GM11168 (cell line): Measurements from ENCODE around the gene INTU.
"Not testable (repeated sequence)": the region's sequence is repeated elsewhere in the genome, so short reads cannot be mapped to it uniquely, and the experiment has no call there.

Source experiments
- in situ Hi-C: fragments of 300-500 bp; cut with MboI; formaldehyde crosslinking; loops from one replicate; pipeline ENCODE4 v1.12.0; 2022; ENCODE audit warnings: low sequenced_read_pairs; ENCODE audit not compliant: unreplicated experiment

INTU gene

DNA sequence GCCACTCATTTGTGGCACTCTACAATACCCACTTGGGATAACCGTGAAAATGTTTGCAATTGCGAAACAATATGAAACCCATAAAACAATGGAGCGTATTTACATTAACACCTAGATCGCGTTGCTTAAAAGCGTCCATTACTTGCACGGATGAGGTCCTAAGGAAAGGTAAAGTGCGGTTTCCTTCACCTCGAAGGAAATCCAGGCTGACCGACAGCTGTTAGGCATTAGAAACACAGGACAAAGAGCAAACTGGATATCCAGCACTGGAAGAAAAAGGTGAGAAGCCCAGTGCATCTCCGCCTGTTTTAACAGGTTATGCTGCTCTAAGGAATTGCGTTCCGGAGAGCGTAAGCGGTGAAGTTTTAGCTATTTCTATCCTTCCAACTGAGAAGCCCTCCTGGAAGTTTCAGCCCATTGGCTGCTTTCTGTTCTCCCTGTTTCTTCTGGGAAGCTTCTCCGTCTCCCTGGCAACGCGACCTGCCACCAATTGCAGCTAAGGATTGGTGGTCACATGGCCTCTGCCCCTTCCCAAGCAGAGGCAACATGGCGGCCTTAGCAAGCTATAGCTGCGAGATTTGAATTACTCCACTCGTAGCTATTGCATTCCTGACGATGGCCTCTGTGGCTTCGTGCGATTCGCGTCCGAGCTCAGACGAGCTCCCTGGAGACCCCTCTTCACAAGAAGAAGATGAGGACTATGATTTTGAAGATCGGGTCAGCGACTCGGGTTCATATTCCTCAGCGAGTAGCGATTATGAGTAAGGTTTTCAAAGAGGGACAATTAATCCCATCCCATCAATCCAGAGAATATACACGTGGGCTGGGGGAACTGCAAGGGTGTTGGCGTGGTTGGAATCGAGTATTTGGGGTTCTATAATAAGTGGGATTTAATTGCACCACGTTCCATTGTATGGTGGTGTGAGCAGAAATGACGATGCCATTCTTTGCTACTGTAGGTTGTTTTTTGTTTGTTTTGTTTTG, at the start of gene INTU:
Gene INTU (plus strand): TSS at position 538 of the 984 bp plus-strand sequence. CDS start 78 bp downstream, at position 616.
- in situ Hi-C loops: no loop called here

DNA sequence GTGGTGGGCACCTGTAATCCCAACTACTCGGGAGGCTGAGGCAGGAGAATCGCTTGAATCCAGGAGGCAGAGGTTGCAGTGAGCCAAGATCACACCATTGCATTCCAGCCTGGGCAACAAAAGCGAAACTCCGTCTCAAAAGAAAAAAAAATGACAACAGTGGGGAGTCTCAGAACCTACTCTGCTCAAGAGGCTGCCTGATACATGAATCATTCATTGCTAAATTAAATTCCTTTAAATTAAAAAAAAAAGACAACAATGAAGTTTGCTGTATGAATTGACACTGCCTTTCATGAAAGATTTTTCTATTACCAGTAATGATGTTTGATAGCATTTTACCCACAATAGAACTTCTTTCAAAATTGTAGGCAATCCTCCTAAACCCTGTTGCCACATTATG, 46.3 kb upstream of the INTU start:
- in situ Hi-C loops: not testable (repeated sequence)

- in situ Hi-C loops: no loop called here
Observed at GRCh38 chr4:127586922-127587571, 45.7 kb upstream of the INTU start.

DNA sequence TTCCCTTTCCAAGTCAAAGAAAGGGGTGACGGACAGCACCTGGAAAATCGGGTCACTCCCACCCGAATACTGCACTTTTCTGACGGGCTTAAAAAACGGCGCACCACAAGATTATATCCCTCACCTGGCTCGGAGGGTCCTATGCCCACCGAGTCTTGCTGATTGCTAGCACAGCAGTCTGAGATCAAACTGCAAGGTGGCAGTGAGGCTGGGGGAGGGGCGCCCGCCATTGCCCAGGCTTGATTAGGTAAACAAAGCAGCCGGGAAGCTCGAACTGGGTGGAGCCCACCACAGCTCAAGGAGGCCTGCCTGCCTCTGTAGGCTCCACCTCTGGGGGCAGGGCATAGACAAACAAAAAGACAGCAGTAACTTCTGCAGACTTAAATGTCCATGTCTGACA, 43.6 kb upstream of the INTU start:
- in situ Hi-C loops: not testable (repeated sequence)

DNA sequence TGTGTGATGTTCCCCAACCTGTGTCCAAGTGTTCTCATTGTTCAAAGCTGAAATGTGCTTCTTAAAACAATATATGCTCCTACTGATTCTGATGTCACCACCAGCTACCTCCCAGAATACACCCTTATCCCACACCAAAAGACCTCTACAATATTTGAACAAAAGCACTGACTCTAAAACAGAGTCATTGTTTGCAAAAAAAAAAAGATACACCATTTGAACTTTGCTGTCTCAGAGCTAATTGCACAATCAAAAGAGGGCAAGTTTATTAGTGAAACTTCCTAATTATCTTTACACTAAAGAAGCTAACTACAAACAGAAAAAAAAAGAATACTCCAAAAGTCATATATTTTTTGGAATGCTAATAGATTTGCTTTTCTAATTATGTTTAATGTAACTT, 34.1 kb upstream of the INTU start:
- in situ Hi-C loops: no loop called here

DNA sequence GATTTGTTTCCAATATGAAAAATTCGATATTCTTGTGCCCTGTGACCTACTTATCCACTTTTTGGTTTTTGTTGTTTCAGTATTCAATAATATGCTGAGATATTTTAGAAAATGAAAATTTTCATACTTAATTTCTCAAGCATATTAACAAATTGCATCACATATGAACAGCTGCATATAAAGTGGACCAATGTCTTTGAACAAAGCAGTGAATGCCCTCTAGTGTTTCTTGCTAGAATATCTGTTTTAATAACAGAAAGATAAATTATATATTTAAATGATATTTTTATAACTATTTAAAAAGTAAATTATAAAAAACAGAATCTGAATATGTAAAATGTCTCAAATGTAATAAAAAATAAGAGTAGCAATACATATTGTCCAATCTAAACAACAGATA, 31.7 kb upstream of the INTU start:
- in situ Hi-C loops: no loop called here

DNA sequence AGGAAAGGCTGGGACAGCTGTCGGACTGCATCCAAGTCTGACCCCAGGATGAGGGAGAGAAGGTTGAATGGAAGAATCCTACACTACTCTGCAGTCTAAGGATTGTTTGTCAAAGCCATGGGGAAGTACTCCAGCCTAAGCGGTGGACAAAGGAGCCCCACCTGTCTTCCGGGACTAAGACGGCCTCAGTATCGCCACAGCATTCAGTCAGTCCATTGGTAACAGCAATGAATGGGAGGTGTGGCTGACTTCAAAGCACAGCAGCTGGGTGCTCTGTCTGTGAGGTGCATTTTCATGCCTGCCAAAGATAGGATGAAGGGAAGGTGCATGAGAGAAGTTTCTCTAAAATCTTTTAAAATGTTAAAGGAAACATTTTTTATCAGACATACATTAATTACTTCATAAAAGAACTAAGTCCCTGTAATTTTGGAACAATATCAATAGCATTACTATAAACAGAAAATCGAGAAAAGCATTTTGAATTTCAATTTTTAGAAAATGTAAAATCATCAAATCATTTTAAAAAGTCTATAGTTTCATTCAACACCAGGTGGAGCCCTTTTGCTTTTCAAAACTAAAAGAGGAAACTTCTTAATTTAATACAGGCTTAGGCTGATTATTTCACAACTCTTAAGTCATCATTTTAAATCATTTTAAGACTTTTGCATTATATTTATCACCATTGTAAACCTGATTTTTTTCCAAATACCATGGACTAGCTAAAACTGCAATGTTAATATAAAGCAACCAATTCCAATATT, 27.6 kb upstream of the INTU start:
- in situ Hi-C loops: no loop called here

- in situ Hi-C loops: no loop called here
Observed at GRCh38 chr4:127606823-127607222, 25.9 kb upstream of the INTU start.

- in situ Hi-C loops: no loop called here
Observed at GRCh38 chr4:127609484-127609883, 23.3 kb upstream of the INTU start.

GRCh38 chr4:127610488-127610887, 22.3 kb upstream of the INTU start:
- in situ Hi-C loops: loop anchor here (5.0 kb wide), 1 partner anchor 112 kb away; no protein-coding TSS in a partner anchor

DNA sequence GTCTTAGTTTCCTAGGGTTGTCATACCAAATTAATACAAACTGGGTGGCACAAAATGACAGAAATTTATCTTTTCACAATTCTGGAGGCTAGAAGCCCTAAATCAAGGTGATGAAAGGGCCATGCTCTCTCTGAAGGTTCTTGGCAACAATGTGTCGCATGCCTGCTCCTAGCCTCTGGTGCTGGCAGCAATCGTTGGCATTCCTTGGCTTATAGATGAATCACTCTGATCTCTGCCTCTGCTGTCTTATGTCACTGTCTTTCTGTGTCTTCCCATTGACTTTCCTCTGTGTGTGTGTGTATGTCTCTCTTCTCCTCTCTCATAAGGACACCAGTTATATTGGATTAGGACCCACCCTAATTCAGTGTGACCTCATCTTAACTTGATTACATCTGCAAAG, 15.9 kb upstream of the INTU start:
- in situ Hi-C loops: no loop called here

- in situ Hi-C loops: no loop called here
Observed at GRCh38 chr4:127618427-127618826, 14.3 kb upstream of the INTU start.

GRCh38 chr4:127622621-127622920, 10.2 kb upstream of the INTU start:
- in situ Hi-C loops: no loop called here

- in situ Hi-C loops: no loop called here
Observed at GRCh38 chr4:127622921-127623796, 9.6 kb upstream of the INTU start.

DNA sequence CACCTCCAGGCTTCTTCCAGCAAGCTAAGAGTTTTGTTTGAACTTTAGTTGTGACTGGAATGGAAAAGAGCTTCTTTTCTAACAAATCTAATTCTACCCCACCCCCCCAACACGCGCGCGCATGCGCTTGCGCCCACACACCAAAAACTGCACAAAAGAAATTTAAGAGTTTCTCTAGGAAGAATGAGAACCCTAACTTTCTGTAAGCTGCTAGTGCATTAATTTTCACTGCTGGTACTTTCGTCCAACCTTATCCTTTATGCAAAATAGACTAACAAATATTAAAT, 9.0 kb upstream of the INTU start:
- in situ Hi-C loops: no loop called here

- in situ Hi-C loops: no loop called here
Observed at GRCh38 chr4:127624173-127624572, 8.6 kb upstream of the INTU start.

DNA sequence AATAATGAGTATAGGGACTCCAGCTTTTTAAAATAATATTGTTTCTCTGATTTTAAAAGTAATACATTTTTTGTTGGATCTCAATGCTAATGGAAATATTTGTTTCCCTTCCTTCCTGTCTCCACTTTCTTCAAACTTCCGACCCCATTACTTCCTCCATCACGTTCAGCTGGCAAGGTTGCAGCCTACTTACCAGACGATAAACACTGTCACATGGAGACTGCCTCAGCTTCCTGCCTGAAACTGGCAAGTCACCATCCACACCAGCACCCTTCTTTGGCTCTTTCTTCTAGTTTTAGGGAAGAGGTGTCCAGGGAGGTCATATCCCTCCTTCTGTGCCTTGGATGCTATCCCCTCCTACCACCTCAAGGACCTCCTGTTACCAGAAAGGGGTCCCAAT, 3.4 kb upstream of the INTU start:
- in situ Hi-C loops: no loop called here

GRCh38 chr4:127630152-127630551, 2.6 kb upstream of the INTU start:
- in situ Hi-C loops: no loop called here

- in situ Hi-C loops: no loop called here
Observed at GRCh38 chr4:127631420-127631819, 1.3 kb upstream of the INTU start.

DNA sequence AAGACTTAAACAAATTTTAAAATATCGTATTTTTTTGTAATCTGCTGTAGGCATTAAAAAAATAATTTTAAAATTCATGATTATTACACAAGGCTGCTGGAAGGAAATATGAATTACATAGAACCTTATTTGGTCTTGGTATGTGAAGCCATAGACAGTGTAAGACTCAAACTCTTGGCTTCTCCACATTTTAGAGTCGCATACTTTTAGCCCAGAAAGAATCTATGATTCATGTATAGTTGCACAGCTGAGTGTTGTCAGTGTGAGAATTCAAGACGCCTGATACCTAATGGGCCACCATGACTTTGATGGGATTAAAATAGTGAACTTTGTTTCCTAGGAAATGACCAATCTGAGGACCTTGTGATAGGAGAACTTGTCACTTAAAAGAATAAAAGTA, 1.4 kb downstream of the INTU start:
- in situ Hi-C loops: no loop called here
